Measurements from ENCODE around the gene ARMH3.

Gene ARMH3

GRCh38 chr10:101824736-101825135, 231.2 kb downstream of the ARMH3 start:
- TF ChIP-seq POLR2AphosphoS5 (IDR thresholded peaks at IDR 0.05; ENCODE audit: low read depth, low read length) (no peak), TAF1 (IDR thresholded peaks at IDR 0.05; ENCODE audit: borderline replicate concordance, insufficient read depth, low read length) (no peak), REST (IDR thresholded peaks at IDR 0.05; ENCODE audit: insufficient read depth in 1 of 2, low read depth in 2 of 2, low read length in 2 of 2) (no peak), SIN3A (IDR thresholded peaks at IDR 0.05; ENCODE audit: borderline replicate concordance, insufficient read depth, low read length) (no peak), FOXP2 (optimal IDR thresholded peaks at IDR 0.05; ENCODE audit: borderline replicate concordance, extremely low read depth, extremely low read length, insufficient read depth) (no peak)

GRCh38 chr10:101818872-101819633, 236.9 kb downstream of the ARMH3 start:
- TF ChIP-seq SIN3A (IDR thresholded peaks at IDR 0.05; ENCODE audit: borderline replicate concordance, insufficient read depth, low read length) (no peak), FOXP2 (optimal IDR thresholded peaks at IDR 0.05; ENCODE audit: borderline replicate concordance, extremely low read depth, extremely low read length, insufficient read depth) (no peak), REST (IDR thresholded peaks at IDR 0.05; ENCODE audit: insufficient read depth in 1 of 2, low read depth in 2 of 2, low read length in 2 of 2) (no peak), POLR2AphosphoS5 (IDR thresholded peaks at IDR 0.05; ENCODE audit: low read depth, low read length) (0 out of 2 replicates have a peak, but pooled peaks have one; percentile 5)

- peak; percentile 89 for TF ChIP-seq POLR2AphosphoS5 (IDR thresholded peaks at IDR 0.05; ENCODE audit: low read depth, low read length)
- peak; percentile 94 for TF ChIP-seq FOXP2 (optimal IDR thresholded peaks at IDR 0.05; ENCODE audit: borderline replicate concordance, extremely low read depth, extremely low read length, insufficient read depth)
- TF ChIP-seq TAF1 (IDR thresholded peaks at IDR 0.05; ENCODE audit: borderline replicate concordance, insufficient read depth, low read length), result peak; percentile 99
- TF ChIP-seq REST (IDR thresholded peaks at IDR 0.05; ENCODE audit: insufficient read depth in 1 of 2, low read depth in 2 of 2, low read length in 2 of 2), result peak; percentile 31 to 39; a peak in 2 of 4 replicates
- no peak for TF ChIP-seq SIN3A (IDR thresholded peaks at IDR 0.05; ENCODE audit: borderline replicate concordance, insufficient read depth, low read length)
Measured at GRCh38 chr10:101818119-101818871, 237.7 kb downstream of the ARMH3 start, which contains the start of gene OGA. TSS of gene OGA (minus strand) at chr10:101818444. CDS start at chr10:101818022, 422 bp downstream.

- TF ChIP-seq POLR2AphosphoS5 (IDR thresholded peaks at IDR 0.05; ENCODE audit: low read depth, low read length) (peak; percentile 25; the same call in 1 of the 2 replicates), FOXP2 (optimal IDR thresholded peaks at IDR 0.05; ENCODE audit: borderline replicate concordance, extremely low read depth, extremely low read length, insufficient read depth) (no peak), TAF1 (IDR thresholded peaks at IDR 0.05; ENCODE audit: borderline replicate concordance, insufficient read depth, low read length) (0 out of 2 replicates have a peak, but pooled peaks have one; percentile 27), REST (IDR thresholded peaks at IDR 0.05; ENCODE audit: insufficient read depth in 1 of 2, low read depth in 2 of 2, low read length in 2 of 2) (no peak), SIN3A (IDR thresholded peaks at IDR 0.05; ENCODE audit: borderline replicate concordance, insufficient read depth, low read length) (peak; percentile 48; the same call in 1 of the 2 replicates)
Measured at GRCh38 chr10:101817337-101818118, 238.4 kb downstream of the ARMH3 start.

Measured in PFSK-1 (cell line).